OCI-LY7 (cell line): ENCODE data around the gene SLC22A12. TPM values are rescaled to one million over a fixed set of nuclear protein-coding genes. Genes with fewer than 3 reads are reported as not detected.

Experiments used
- BruUV-seq: library from RNA; stranded (reverse); fragments of 400-500 nt; replicated peaks from 2 replicates; lab custom pipeline; 2021; lab: Mats Ljungman, UMichigan
- CTCF ChIA-PET: fragments of 300-600 bp; sonication (Branson Sonifier 250); formaldehyde crosslinking; loops from one replicate; lab custom pipeline; 2022; ENCODE audit warnings: antibody characterized with exemption; ENCODE audit not compliant: unreplicated experiment; lab: Charles Lee
- POLR2A ChIA-PET: fragments of 300-600 bp; sonication (Branson Sonifier 250); formaldehyde crosslinking; loops from one replicate; lab custom pipeline; 2022; ENCODE audit warnings: antibody characterized with exemption; lab: Charles Lee
- DNase-seq: peaks from one replicate; pipeline ENCODE4 v3.0.0-alpha.2; 2015; ENCODE audit warnings: low spot score
- H2AFZ ChIP-seq: fragments of 200-600 bp; sonication (generic), shearing (Covaris generic); 2 replicates; pipeline ENCODE4 v1.6.1; 2014; ENCODE audit warnings: mild to moderate bottlenecking, antibody characterized with exemption, low read length, moderate library complexity
- H3K27ac ChIP-seq: fragments of 200-600 bp; sonication (generic); 2 replicates; pipeline ENCODE4 v1.5.1; 2014; ENCODE audit warnings: mixed run types, low read depth, mild to moderate bottlenecking, moderate library complexity, low read length, inconsistent platforms; ENCODE audit not compliant: poor library complexity, severe bottlenecking
- H3K36me3 ChIP-seq: fragments of 200-600 bp; sonication (generic); 2 replicates; pipeline ENCODE4 v1.6.1; 2014; ENCODE audit warnings: mild to moderate bottlenecking, antibody characterized with exemption, low read length, moderate library complexity, mixed read lengths; ENCODE audit not compliant: insufficient read depth
- H3K4me1 ChIP-seq: fragments of 200-600 bp; sonication (generic); 2 replicates; pipeline ENCODE4 v1.5.1; 2014; ENCODE audit warnings: mild to moderate bottlenecking, low read length; ENCODE audit not compliant: insufficient read depth, poor library complexity, severe bottlenecking
- H3K4me2 ChIP-seq: fragments of 200-600 bp; sonication (generic); 2 replicates; pipeline ENCODE4 v1.6.1; 2014; ENCODE audit warnings: mild to moderate bottlenecking, low read length
- H3K4me3 ChIP-seq: fragments of 200-600 bp; sonication (generic); 2 replicates; pipeline ENCODE4 v1.5.1; 2014; ENCODE audit warnings: mild to moderate bottlenecking, low read depth, low read length; ENCODE audit not compliant: poor library complexity, severe bottlenecking
- H3K79me2 ChIP-seq: fragments of 200-600 bp; sonication (generic); 2 replicates; pipeline ENCODE4 v1.6.1; 2016; ENCODE audit warnings: low read depth, mild to moderate bottlenecking, low read length, moderate library complexity, mixed read lengths; ENCODE audit not compliant: insufficient read depth
- H3K9me2 ChIP-seq: fragments of 200-600 bp; sonication (generic); 2 replicates; pipeline ENCODE4 v1.6.1; 2016; ENCODE audit warnings: mild to moderate bottlenecking, low read length, mixed read lengths; ENCODE audit not compliant: insufficient read depth
- H3K9me3 ChIP-seq: fragments of 200-600 bp; sonication (generic); 2 replicates; pipeline ENCODE4 v1.6.1; 2014; ENCODE audit warnings: mild to moderate bottlenecking, mixed run types, low read length, mixed read lengths
- H4K20me1 ChIP-seq: fragments of 200-600 bp; sonication (generic); 2 replicates; pipeline ENCODE4 v1.6.1; 2014; ENCODE audit warnings: mild to moderate bottlenecking, antibody characterized with exemption, low read length, moderate library complexity, mixed read lengths; ENCODE audit not compliant: insufficient read depth
- EZH2phosphoT487 ChIP-seq: fragments of 200-600 bp; sonication (generic); IDR thresholded peaks from 2 replicates; pipeline ENCODE4 v1.6.1; 2018; ENCODE audit warnings: low read depth, borderline replicate concordance, mild to moderate bottlenecking, mixed run types, antibody characterized with exemption, low read length, moderate library complexity, mixed read lengths
- intact Hi-C: fragments of 100-400 bp; cut with micrococcal nuclease; formaldehyde crosslinking; loops from one replicate; pipeline ENCODE4 v1.10.0; 2022; ENCODE audit not compliant: unreplicated experiment
- total RNA-seq, 2 experiments: library from RNA; depleted of rRNA in 1 of 2; stranded (reverse); fragments of >200 nt in 1 of 2; shearing (Covaris generic) in 1 of 2; gene quantifications; 2 replicates each; pipeline ENCODE4 v1.2.3, GENCODE V29; 2014 to 2022
- TF ChIP-seq, protein P1 (sequence below): fragments of 200-600 bp; sonication (generic); conservative IDR thresholded peaks from 2 replicates; pipeline ENCODE4 v1.5.1; 2014; ENCODE audit warnings: mild to moderate bottlenecking, antibody characterized with exemption, low read length, moderate library complexity, mixed read lengths

The SLC22A12 gene
- total RNA-seq, 2 experiments from 2014 or later = not detected

DNA sequence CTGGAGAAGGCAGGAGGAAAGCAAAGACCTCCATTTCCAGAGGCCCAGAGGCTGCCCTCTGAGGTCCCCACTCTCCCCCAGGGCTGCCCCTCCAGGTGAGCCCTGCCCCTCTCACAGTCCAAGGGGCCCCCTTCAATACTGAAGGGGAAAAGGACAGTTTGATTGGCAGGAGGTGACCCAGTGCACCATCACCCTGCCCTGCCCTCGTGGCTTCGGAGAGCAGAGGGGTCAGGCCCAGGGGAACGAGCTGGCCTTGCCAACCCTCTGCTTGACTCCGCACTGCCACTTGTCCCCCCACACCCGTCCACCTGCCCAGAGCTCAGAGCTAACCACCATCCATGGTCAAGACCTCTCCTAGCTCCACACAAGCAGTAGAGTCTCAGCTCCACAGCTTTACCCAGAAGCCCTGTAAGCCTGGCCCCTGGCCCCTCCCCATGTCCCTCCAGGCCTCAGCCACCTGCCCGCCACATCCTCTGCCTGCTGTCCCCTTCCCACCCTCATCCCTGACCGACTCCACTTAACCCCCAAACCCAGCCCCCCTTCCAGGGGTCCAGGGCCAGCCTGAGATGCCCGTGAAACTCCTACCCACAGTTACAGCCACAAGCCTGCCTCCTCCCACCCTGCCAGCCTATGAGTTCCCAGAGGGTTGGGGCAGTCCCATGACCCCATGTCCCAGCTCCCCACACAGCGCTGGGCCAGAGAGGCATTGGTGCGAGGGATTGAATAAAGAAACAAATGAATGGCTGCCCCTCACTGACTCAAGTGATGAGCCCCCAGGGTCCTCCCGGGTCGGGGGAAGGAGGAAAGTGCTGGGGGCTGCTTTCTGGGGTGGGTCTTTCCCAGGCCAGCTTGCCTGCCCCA lies 10.8 kb downstream of the SLC22A12 start:
- H3K36me3 ChIP-seq = no peaks in the 10 kb centered on the region
- ChIA-PET CTCF (no interaction called here), POLR2A (no interaction called here)

DNA sequence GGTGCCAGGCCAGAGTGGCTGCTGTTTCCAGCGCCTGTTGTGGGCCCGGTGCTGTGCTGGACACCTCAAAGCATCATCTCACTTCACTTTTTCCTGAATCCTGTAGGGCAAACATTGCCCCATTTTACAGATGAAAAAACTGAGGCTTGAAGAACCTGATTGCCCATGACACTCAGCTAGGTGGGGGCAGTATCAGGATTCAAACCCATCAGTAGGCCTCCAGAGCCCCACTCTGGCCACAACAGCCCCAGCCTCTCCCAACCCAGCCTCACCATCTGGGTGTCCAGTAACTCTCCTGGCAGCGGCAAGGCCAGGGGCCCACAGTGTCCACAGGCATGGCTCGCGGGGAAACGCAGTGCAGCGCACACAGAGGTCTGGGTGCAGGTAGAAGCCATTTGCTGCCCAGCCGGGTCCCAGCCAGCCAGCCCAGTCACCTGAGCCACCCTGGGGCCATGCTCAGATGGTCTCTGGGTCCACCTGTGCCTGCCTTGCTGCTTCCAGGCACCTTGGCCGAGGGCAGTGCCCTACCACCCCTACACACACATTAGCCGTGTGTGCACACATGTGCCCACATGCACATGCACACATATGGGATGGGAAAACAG lies 11.5 kb downstream of the SLC22A12 start:
- Histone ChIP-seq H3K4me3 (no peak overlapping the region), H3K4me1 (no peaks in the 10 kb centered on the region), H4K20me1 (no peaks in the 10 kb centered on the region), H2AFZ (no peak overlapping the region), H3K9me2 (no peaks in the 10 kb centered on the region), H3K27ac (no peak overlapping the region), H3K79me2 (no peaks in the 10 kb centered on the region), H3K4me2 (no peak overlapping the region), H3K36me3 (no peaks in the 10 kb centered on the region), H3K9me3 (no peaks in the 10 kb centered on the region)
- BruUV-seq = no TSS peak
- intact Hi-C loops = no loop called here
- POLR2A ChIA-PET = no interaction called here
- TF ChIP-seq, protein P1, sequence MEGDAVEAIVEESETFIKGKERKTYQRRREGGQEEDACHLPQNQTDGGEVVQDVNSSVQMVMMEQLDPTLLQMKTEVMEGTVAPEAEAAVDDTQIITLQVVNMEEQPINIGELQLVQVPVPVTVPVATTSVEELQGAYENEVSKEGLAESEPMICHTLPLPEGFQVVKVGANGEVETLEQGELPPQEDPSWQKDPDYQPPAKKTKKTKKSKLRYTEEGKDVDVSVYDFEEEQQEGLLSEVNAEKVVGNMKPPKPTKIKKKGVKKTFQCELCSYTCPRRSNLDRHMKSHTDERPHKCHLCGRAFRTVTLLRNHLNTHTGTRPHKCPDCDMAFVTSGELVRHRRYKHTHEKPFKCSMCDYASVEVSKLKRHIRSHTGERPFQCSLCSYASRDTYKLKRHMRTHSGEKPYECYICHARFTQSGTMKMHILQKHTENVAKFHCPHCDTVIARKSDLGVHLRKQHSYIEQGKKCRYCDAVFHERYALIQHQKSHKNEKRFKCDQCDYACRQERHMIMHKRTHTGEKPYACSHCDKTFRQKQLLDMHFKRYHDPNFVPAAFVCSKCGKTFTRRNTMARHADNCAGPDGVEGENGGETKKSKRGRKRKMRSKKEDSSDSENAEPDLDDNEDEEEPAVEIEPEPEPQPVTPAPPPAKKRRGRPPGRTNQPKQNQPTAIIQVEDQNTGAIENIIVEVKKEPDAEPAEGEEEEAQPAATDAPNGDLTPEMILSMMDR = no peak
- no peak for TF ChIP-seq EZH2phosphoT487
- no peak for DNase-seq
- CTCF ChIA-PET = no interaction called here

More for the DNA sequence above, 10.8 kb downstream of the SLC22A12 start:
- H3K79me2 ChIP-seq = no peaks in the 10 kb centered on the region
- no peaks in the 10 kb centered on the region for H4K20me1 ChIP-seq
- no peaks in the 10 kb centered on the region for H3K4me1 ChIP-seq
- no peak overlapping the region for H3K4me3 ChIP-seq
- no peak for DNase-seq
- intact Hi-C loops = no loop called here
- H2AFZ ChIP-seq = no peak overlapping the region
- BruUV-seq = no TSS peak
- no peak for TF ChIP-seq EZH2phosphoT487
- TF ChIP-seq, protein P1 = no peak
- H3K27ac ChIP-seq = no peak overlapping the region
- H3K4me2 ChIP-seq = no peak overlapping the region
- no peaks in the 10 kb centered on the region for H3K9me3 ChIP-seq
- no peaks in the 10 kb centered on the region for H3K9me2 ChIP-seq
